GM23338 (cell line): Measurements from ENCODE around the gene AK4. TPM values are rescaled to one million over a fixed set of nuclear protein-coding genes. Genes with fewer than 3 reads are reported as not detected.
"Not testable (repeated sequence)": the region's sequence is repeated elsewhere in the genome, so short reads cannot be mapped to it uniquely, and the experiment has no call there.

Experiments
- ATAC-seq: fragments of 200-7000 bp; cut with Tn5 transposase; 3 replicates; pipeline ENCODE4 v1.9.1; 2020
- DNase-seq: peaks from one replicate; pipeline ENCODE4 v3.0.0-alpha.2; 2015; ENCODE audit warnings: low spot score
- H2AFZ ChIP-seq: fragments of 200-600 bp; sonication (generic); 2 replicates; pipeline ENCODE4 v1.8.0; 2016; ENCODE audit warnings: antibody characterized with exemption, mild to moderate bottlenecking, moderate library complexity
- H3F3A ChIP-seq: fragments of 200-600 bp; sonication (generic); replicated peaks from 2 replicates; pipeline ENCODE4 v1.8.0; 2017; ENCODE audit warnings: antibody characterized with exemption, mixed run types, low read depth
- H3K27ac ChIP-seq: fragments of 200-600 bp; sonication (generic); 2 replicates; pipeline ENCODE4 v1.6.1; 2016; ENCODE audit warnings: low read depth
- H3K27me3 ChIP-seq: fragments of 200-600 bp; sonication (generic); 2 replicates; pipeline ENCODE4 v1.8.0; 2016; ENCODE audit warnings: mild to moderate bottlenecking, mixed run types, moderate library complexity; ENCODE audit not compliant: insufficient read depth
- H3K36me3 ChIP-seq: fragments of 200-600 bp; sonication (generic); 2 replicates; pipeline ENCODE4 v1.8.0; 2016; ENCODE audit warnings: mild to moderate bottlenecking; ENCODE audit not compliant: insufficient read depth
- H3K4me1 ChIP-seq: fragments of 200-600 bp; sonication (generic); 2 replicates; pipeline ENCODE4 v1.8.0; 2016; ENCODE audit warnings: mild to moderate bottlenecking, moderate library complexity; ENCODE audit not compliant: insufficient read depth
- H3K4me2 ChIP-seq: fragments of 200-600 bp; sonication (generic); 2 replicates; pipeline ENCODE4 v1.7.1; 2017; ENCODE audit warnings: mixed run types
- H3K4me3 ChIP-seq: fragments of 200-600 bp; sonication (generic); 2 replicates; pipeline ENCODE4 v1.6.1; 2016; ENCODE audit warnings: mixed run types
- H3K79me2 ChIP-seq: fragments of 200-600 bp; sonication (generic); replicated peaks from 2 replicates; pipeline ENCODE4 v1.8.0; 2017; ENCODE audit warnings: mild to moderate bottlenecking; ENCODE audit not compliant: insufficient read depth
- H3K9me2 ChIP-seq: fragments of 200-600 bp; sonication (generic); 2 replicates; pipeline ENCODE4 v1.8.0; 2017; ENCODE audit not compliant: insufficient read depth
- H4K20me1 ChIP-seq: fragments of 200-600 bp; sonication (generic); replicated peaks from 2 replicates; pipeline ENCODE4 v1.8.0; 2017; ENCODE audit warnings: mild to moderate bottlenecking; ENCODE audit not compliant: insufficient read depth
- H3K27ac Mint-ChIP-seq: 2 replicates; pipeline ENCODE4 v1.8.0; 2020; ENCODE audit warnings: inconsistent platforms, mild to moderate bottlenecking, moderate library complexity, mixed read lengths
- H3K27me3 Mint-ChIP-seq: 3 replicates; pipeline ENCODE4 v1.8.0; 2022; ENCODE audit warnings: low read depth, mild to moderate bottlenecking, moderate library complexity, mixed read lengths, inconsistent platforms; ENCODE audit not compliant: insufficient read depth, poor library complexity
- H3K36me3 Mint-ChIP-seq: 3 replicates; pipeline ENCODE4 v1.8.0; 2021; ENCODE audit warnings: low read depth, mild to moderate bottlenecking, inconsistent platforms, moderate library complexity, mixed read lengths
- H3K4me1 Mint-ChIP-seq: 3 replicates; pipeline ENCODE4 v1.8.0; 2020; ENCODE audit warnings: mild to moderate bottlenecking, inconsistent platforms, mixed read lengths
- H3K4me3 Mint-ChIP-seq: 3 replicates; pipeline ENCODE4 v1.8.0; 2021; ENCODE audit warnings: moderate library complexity, mild to moderate bottlenecking, inconsistent platforms, mixed read lengths
- H3K9me3 Mint-ChIP-seq: 3 replicates; pipeline ENCODE4 v1.8.0; 2020; ENCODE audit warnings: moderate library complexity, mild to moderate bottlenecking, inconsistent platforms, mixed read lengths
- CREB1 ChIP-seq: fragments of 250-450 bp; sonication (Bioruptor Pico); IDR thresholded peaks from 2 replicates; pipeline ENCODE4 v1.5.0; 2020; ENCODE audit warnings: low read depth, mild to moderate bottlenecking, moderate library complexity
- CTCF ChIP-seq, 2 experiments: fragments of 200-600 bp in 1 of 2; sonication (generic) in 1 of 2; conservative IDR thresholded peaks; 2 replicates each; pipeline versions ENCODE4 v1.5.1 to v1.6.1; 2016 to 2017; ENCODE audit warnings: antibody characterized with exemption in 2 of 2, low read depth in 2 of 2, mild to moderate bottlenecking in 2 of 2, moderate library complexity in 1 of 2
- EZH2 ChIP-seq: fragments of 200-600 bp; sonication (generic); IDR thresholded peaks from one replicate; pipeline ENCODE4 v1.8.0; 2017; ENCODE audit warnings: antibody characterized with exemption, mild to moderate bottlenecking, low read depth; ENCODE audit not compliant: unreplicated experiment
- JUNB ChIP-seq: IDR thresholded peaks from one replicate; pipeline ENCODE4 v1.6.1; 2016; ENCODE audit warnings: antibody characterized with exemption; ENCODE audit not compliant: unreplicated experiment
- NANOG ChIP-seq: IDR thresholded peaks from 2 replicates; pipeline ENCODE4 v1.6.1; 2016; ENCODE audit warnings: antibody characterized with exemption, borderline replicate concordance
- REST ChIP-seq: IDR thresholded peaks from one replicate; pipeline ENCODE4 v1.6.1; 2018; ENCODE audit warnings: antibody characterized with exemption; ENCODE audit not compliant: unreplicated experiment
- ZNF462 ChIP-seq: fragments of 250-450 bp; sonication (Bioruptor Pico); IDR thresholded peaks from 2 replicates; pipeline ENCODE4 v1.5.0; 2020; ENCODE audit warnings: mild to moderate bottlenecking, moderate library complexity
- polyA plus RNA-seq: library from polyadenylated mRNA; unstranded; fragments of >200 nt; fragmentation: Nextera tagmentation; extraction: Ambion mirVana; gene quantifications from 2 replicates; pipeline ENCODE4 v1.2.1, GENCODE V29; 2016
- total RNA-seq: library from RNA; depleted of rRNA; stranded (reverse); fragments of >200 nt; shearing (Covaris generic); gene quantifications from 2 replicates; pipeline ENCODE4 v1.2.3, GENCODE V29; 2014
- TF ChIP-seq, protein P1 (sequence below): IDR thresholded peaks from 2 replicates; pipeline ENCODE4 v1.6.1; 2016; ENCODE audit warnings: antibody characterized with exemption

Gene AK4
- total and polyA plus RNA-seq, 2 experiments from 2014 or later: 123 to 127 TPM

- not testable (repeated sequence) for H4K20me1 ChIP-seq, H3K79me2 ChIP-seq, H2AFZ ChIP-seq, H3K4me3 Mint-ChIP-seq, H3K4me2 ChIP-seq, H3K27ac Mint-ChIP-seq, H3K36me3 ChIP-seq, ATAC-seq, DNase-seq, H3F3A ChIP-seq, H3K27ac ChIP-seq, H3K9me3 Mint-ChIP-seq, H3K9me2 ChIP-seq, H3K36me3 Mint-ChIP-seq, H3K4me3 ChIP-seq
- Histone ChIP-seq H3K4me1 (peaks cover 41% of the 10 kb centered on the region), H3K27me3 (peaks cover 27% of the 10 kb centered on the region)
- Mint-ChIP-seq H3K27me3 (peaks cover 14% of the 10 kb centered on the region), H3K4me1 (peaks cover 44% of the 10 kb centered on the region)
Observed at GRCh38 chr1:65143112-65143658, 4.8 kb upstream of the AK4 start.

DNA sequence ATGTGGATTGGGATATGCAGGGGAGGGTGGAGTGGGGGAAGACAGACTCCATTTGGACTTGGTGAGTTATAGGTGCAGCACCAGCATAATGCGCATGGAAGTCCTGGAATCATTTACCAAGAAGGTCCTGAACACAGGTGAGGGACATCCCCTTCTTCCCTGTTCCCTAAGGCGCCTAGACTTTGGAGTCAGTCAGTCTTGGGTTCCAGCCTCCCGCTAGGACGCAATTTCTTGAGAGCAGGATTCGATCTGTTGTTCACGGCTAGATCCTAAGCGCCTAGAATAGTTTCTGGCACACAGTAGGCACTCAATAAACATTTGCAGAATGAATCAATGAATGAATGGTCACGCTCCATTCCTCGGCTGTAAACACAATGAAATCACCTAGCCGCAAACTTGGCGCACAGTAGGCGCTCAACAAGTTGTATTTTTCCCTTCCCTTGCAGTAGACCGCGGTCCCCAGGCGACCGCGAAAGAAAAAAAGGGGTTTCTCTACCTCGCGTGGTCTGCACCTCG, 1.0 kb upstream of the AK4 start:
- Mint-ChIP-seq H3K27me3 (peaks cover 18% of the 10 kb centered on the region), H3K9me3 (no peaks in the 10 kb centered on the region), H3K4me3 (peak overlapping the region; percentile 86), H3K4me1 (peaks cover 48% of the 10 kb centered on the region), H3K36me3 (peaks cover 8% of the 10 kb centered on the region), H3K27ac (0 out of 2 replicates have a peak overlapping the region, but pooled peaks have one; percentile 46)
- H2AFZ ChIP-seq: peak overlapping the region; percentile 88
- peaks cover 30% of the 10 kb centered on the region for H3K4me1 ChIP-seq
- peaks cover 12% of the 10 kb centered on the region for H3K79me2 ChIP-seq
- H3K27ac ChIP-seq: no peak overlapping the region
- ATAC-seq (no peak), DNase-seq (peak; percentile 55)
- H3K4me3 ChIP-seq: peak overlapping the region; percentile 71
- peaks cover 24% of the 10 kb centered on the region for H3F3A ChIP-seq
- peak overlapping the region; percentile 74 for H3K4me2 ChIP-seq
- no peaks in the 10 kb centered on the region for H3K36me3 ChIP-seq
- no peaks in the 10 kb centered on the region for H4K20me1 ChIP-seq
- H3K27me3 ChIP-seq: peaks cover 27% of the 10 kb centered on the region
- H3K9me2 ChIP-seq: no peaks in the 10 kb centered on the region
- TF ChIP-seq CREB1 (CRISPR knock-in tag) (no peak), ZNF462 (CRISPR knock-in tag) (no peak), REST (no peak), EZH2 (no peak), NANOG (no peak), JUNB (no peak), CTCF (conservative IDR thresholded peaks at IDR 0.05; ENCODE audit: low read depth in 2 of 2) (no peak)
- TF ChIP-seq, protein P1, sequence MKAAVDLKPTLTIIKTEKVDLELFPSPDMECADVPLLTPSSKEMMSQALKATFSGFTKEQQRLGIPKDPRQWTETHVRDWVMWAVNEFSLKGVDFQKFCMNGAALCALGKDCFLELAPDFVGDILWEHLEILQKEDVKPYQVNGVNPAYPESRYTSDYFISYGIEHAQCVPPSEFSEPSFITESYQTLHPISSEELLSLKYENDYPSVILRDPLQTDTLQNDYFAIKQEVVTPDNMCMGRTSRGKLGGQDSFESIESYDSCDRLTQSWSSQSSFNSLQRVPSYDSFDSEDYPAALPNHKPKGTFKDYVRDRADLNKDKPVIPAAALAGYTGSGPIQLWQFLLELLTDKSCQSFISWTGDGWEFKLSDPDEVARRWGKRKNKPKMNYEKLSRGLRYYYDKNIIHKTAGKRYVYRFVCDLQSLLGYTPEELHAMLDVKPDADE: no peak
